Activated CD8-positive, alpha-beta memory T cell treated with anti-CD3 and anti-CD28 coated beads, Interleukin-2, amount 10 ng/mL, durations not matched to agents 7 days and 5 days (primary cell): ENCODE data around the gene SEPSECS. TPM values are rescaled to one million over a fixed set of nuclear protein-coding genes. Genes with fewer than 3 reads are reported as not detected.

Source experiments
- ATAC-seq: fragments of 150-1000 bp; cut with Tn5 transposase; one replicate; pipeline ENCODE4 v1.10.0; 2021; ENCODE audit warnings: moderate library complexity
- CTCF ChIA-PET: fragments of 350-600 bp; sonication (Branson Sonifier 250); formaldehyde crosslinking; loops from one replicate; lab custom pipeline; 2021; ENCODE audit warnings: antibody characterized with exemption; lab: Charles Lee
- DNase-seq: peaks from one replicate; pipeline ENCODE4 v3.0.0-alpha.2; 2020
- H3K27ac Mint-ChIP-seq: one replicate; pipeline ENCODE4 v1.8.0; 2021; ENCODE audit warnings: mild to moderate bottlenecking, mixed read lengths
- H3K27me3 Mint-ChIP-seq: one replicate; pipeline ENCODE4 v1.8.0; 2021; ENCODE audit warnings: mixed read lengths
- H3K36me3 Mint-ChIP-seq: one replicate; pipeline ENCODE4 v1.8.0; 2021; ENCODE audit warnings: mild to moderate bottlenecking, mixed read lengths
- H3K4me1 Mint-ChIP-seq: one replicate; pipeline ENCODE4 v1.8.0; 2021; ENCODE audit warnings: mixed read lengths
- H3K4me3 Mint-ChIP-seq: one replicate; pipeline ENCODE4 v1.8.0; 2021; ENCODE audit warnings: mild to moderate bottlenecking, moderate library complexity, mixed read lengths
- H3K9me3 Mint-ChIP-seq: one replicate; pipeline ENCODE4 v1.8.0; 2022; ENCODE audit warnings: low read depth, mixed read lengths
- total RNA-seq, 2 experiments: library from RNA; stranded (reverse); gene quantifications; one replicate each; pipeline ENCODE4 v1.2.3, GENCODE V29; 2021

SEPSECS gene
- total RNA-seq, result 10 to 100 TPM; 12.9 TPM

- H3K27ac Mint-ChIP-seq, result peak within 1 kb of the TSS; percentile 90
- CTCF ChIA-PET, result interaction anchor here (0.7 to 4.2 kb wide), 7 partner anchors 9 to 180 kb away, joined by 3 to 30 read pairs (median 4); partner anchors contain the start of genes PI4K2B and ZCCHC4
- peaks cover 42% of the 10 kb centered on the region for H3K4me1 Mint-ChIP-seq
Measured at GRCh38 chr4:25159837-25160713, at the start of gene SEPSECS. TSS of gene SEPSECS (minus strand) at chr4:25160449. CDS start at chr4:25160369, 80 bp downstream.

DNA sequence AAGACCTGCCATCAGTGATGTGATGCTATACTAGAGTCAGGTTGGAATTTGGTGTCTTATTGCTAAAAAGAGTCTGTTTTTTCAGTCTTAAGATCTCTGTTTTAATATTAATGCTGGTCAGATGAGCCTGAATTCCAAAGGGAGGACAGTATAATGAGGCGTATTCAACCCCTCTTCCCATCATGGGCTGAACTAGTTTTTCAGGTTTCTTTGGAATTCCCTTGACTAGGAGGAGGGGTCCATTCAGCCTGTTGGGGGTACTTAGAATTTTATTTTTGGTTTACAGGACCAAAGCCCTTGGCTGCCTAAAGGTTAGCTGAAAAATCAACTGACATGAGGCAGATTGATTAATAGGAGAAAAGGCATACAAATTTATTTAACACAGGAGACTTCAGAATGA, 49.5 kb upstream of the SEPSECS start:
- H3K36me3 Mint-ChIP-seq, result peaks cover 2% of the 10 kb centered on the region
- peaks cover 5% of the 10 kb centered on the region for H3K9me3 Mint-ChIP-seq
- DNase-seq (no peak), ATAC-seq (no peak)
- CTCF ChIA-PET, result interaction anchor here (0.9 kb wide), 1 partner anchor 65 kb away, joined by 3 read pairs; no protein-coding TSS in a partner anchor
- no peak overlapping the region for H3K4me3 Mint-ChIP-seq
- H3K27me3 Mint-ChIP-seq, result peaks cover 4% of the 10 kb centered on the region
- H3K27ac Mint-ChIP-seq, result no peak overlapping the region
- no peaks in the 10 kb centered on the region for H3K4me1 Mint-ChIP-seq

More at GRCh38 chr4:25159837-25160713, at the start of gene SEPSECS:
- DNase-seq, result peak; percentile 97
- Mint-ChIP-seq H3K4me3 (peak within 1 kb of the TSS; percentile 83), H3K27me3 (no peaks in the 10 kb centered on the region), H3K36me3 (peaks cover 33% of the 10 kb centered on the region), H3K9me3 (no peaks in the 10 kb centered on the region)
- peak; percentile 87 for ATAC-seq

GRCh38 chr4:25207997-25208396, 47.7 kb upstream of the SEPSECS start:
- peaks cover 6% of the 10 kb centered on the region for H3K9me3 Mint-ChIP-seq
- no peak for DNase-seq
- ATAC-seq, result no peak
- H3K36me3 Mint-ChIP-seq, result peaks cover under 1% of the 10 kb centered on the region
- H3K4me1 Mint-ChIP-seq, result no peaks in the 10 kb centered on the region
- no peak overlapping the region for H3K4me3 Mint-ChIP-seq
- H3K27me3 Mint-ChIP-seq, result peaks cover 4% of the 10 kb centered on the region
- H3K27ac Mint-ChIP-seq, result no peak overlapping the region
- CTCF ChIA-PET, result no interaction called here

- Mint-ChIP-seq H3K27ac (no peak overlapping the region), H3K9me3 (peaks cover 2% of the 10 kb centered on the region), H3K4me1 (peaks cover 3% of the 10 kb centered on the region), H3K27me3 (no peaks in the 10 kb centered on the region), H3K36me3 (peaks cover 27% of the 10 kb centered on the region), H3K4me3 (no peak overlapping the region)
- ATAC-seq (no peak), DNase-seq (no peak)
- CTCF ChIA-PET, result interaction anchor here (0.8 kb wide), 1 partner anchor 24 kb away, joined by 3 read pairs; no protein-coding TSS in a partner anchor
Measured at GRCh38 chr4:25198713-25199112, 38.5 kb upstream of the SEPSECS start.

GRCh38 chr4:25190407-25190806, 30.2 kb upstream of the SEPSECS start:
- peaks cover 3% of the 10 kb centered on the region for H3K4me1 Mint-ChIP-seq
- no peak for DNase-seq
- H3K27ac Mint-ChIP-seq, result no peak overlapping the region
- H3K36me3 Mint-ChIP-seq, result peaks cover 5% of the 10 kb centered on the region
- no peak for ATAC-seq
- no peaks in the 10 kb centered on the region for H3K9me3 Mint-ChIP-seq
- no peak overlapping the region for H3K4me3 Mint-ChIP-seq
- no peaks in the 10 kb centered on the region for H3K27me3 Mint-ChIP-seq
- CTCF ChIA-PET, result no interaction called here

DNA sequence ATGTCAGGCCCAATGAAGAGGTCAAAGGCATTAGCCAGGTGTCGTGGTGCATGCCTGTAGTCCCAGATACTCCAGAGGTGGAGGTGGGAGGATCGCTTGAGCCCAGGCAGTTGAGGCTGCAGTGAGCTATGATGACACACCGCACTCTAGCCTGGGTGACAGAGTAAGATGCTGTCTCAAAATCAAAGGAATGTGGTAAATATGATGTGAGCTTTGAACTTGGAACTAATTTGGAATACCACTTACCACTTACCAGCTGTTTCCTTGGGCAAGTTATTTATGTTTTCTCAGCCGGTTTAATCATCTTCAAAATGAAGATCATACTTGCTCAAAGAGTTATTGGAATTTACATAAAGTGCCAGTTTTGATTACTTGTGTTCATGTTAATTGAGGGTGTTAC, 23.8 kb upstream of the SEPSECS start:
- CTCF ChIA-PET, result no interaction called here
- no peak for ATAC-seq

GRCh38 chr4:25182937-25183336, 22.7 kb upstream of the SEPSECS start:
- no peak for ATAC-seq
- no peak overlapping the region for H3K4me3 Mint-ChIP-seq

More for the DNA sequence above, 23.8 kb upstream of the SEPSECS start:
- Mint-ChIP-seq H3K4me1 (no peaks in the 10 kb centered on the region), H3K4me3 (no peak overlapping the region), H3K27ac (no peak overlapping the region), H3K27me3 (no peaks in the 10 kb centered on the region), H3K9me3 (no peaks in the 10 kb centered on the region), H3K36me3 (no peaks in the 10 kb centered on the region)
- DNase-seq, result no peak

DNA sequence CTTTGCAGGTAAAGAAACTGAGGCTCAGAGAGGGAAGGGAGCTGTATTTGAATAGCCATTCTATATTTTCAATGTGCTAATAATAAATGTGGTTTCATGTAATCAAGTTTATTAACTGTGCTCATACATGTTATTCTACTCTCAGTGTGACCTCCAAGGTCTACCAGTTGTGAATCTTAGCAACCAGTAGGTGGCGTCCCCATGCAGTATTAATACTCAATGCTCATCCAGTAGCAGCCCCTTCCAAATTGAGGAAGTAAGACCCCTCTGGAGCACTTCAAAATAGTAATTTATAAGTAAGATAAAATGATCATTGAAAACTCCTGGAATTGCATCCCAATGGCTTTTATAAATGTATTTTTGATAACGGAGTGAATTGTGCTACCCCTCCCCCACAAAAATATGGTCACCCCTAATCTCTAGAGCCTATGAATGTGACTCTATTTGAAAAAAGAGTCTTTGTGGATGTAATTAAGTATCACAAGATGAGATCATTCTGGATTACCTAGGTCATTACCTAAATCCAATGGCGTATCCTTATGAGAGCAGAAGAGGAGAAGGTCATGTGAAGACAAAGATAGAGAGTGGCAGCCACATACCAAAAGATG, 20.4 kb upstream of the SEPSECS start:
- Mint-ChIP-seq H3K27me3 (no peaks in the 10 kb centered on the region), H3K4me3 (no peak overlapping the region), H3K36me3 (no peaks in the 10 kb centered on the region), H3K4me1 (peaks cover 3% of the 10 kb centered on the region), H3K27ac (no peak overlapping the region), H3K9me3 (no peaks in the 10 kb centered on the region)
- peak; percentile 49 for DNase-seq
- ATAC-seq, result peak; percentile 71
- CTCF ChIA-PET, result interaction anchor here (1.1 to 2.2 kb wide), 4 partner anchors 17 to 186 kb away, joined by 3 to 10 read pairs (median 6); partner anchors contain the start of gene ZCCHC4

More at GRCh38 chr4:25182937-25183336, 22.7 kb upstream of the SEPSECS start:
- H3K4me1 Mint-ChIP-seq, result peaks cover 3% of the 10 kb centered on the region
- no peaks in the 10 kb centered on the region for H3K9me3 Mint-ChIP-seq
- H3K27ac Mint-ChIP-seq, result no peak overlapping the region
- H3K36me3 Mint-ChIP-seq, result no peaks in the 10 kb centered on the region
- DNase-seq, result no peak
- H3K27me3 Mint-ChIP-seq, result no peaks in the 10 kb centered on the region
- CTCF ChIA-PET, result no interaction called here

DNA sequence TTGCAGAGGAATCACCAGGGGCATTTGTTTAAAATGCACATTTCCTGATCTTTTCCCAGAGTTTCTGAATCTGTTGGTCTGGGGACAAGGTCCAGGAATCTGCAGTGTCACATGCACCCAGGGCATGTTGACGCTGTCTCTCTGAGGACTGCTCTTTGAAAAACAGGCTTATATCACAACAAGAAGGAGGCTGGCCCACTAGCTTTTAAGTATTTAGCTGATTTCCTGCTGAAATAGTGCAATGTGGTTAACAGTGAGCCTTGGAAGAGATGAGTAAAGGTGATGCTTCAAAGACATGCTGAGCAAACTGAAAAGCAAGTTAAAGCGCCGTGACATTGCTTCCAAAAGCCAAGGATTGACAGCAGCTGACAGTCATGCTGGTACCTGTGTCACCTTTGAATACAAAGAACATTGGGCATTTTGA, 18.6 kb upstream of the SEPSECS start:
- DNase-seq, result no peak
- Mint-ChIP-seq H3K9me3 (no peaks in the 10 kb centered on the region), H3K4me3 (no peak overlapping the region), H3K36me3 (no peaks in the 10 kb centered on the region), H3K27ac (no peak overlapping the region), H3K4me1 (peaks cover 3% of the 10 kb centered on the region), H3K27me3 (no peaks in the 10 kb centered on the region)
- CTCF ChIA-PET, result interaction anchor here (0.7 to 2.2 kb wide), 4 partner anchors 17 to 189 kb away, joined by 3 to 10 read pairs (median 5); no protein-coding TSS in a partner anchor
- no peak for ATAC-seq

GRCh38 chr4:25177147-25177546, 16.9 kb upstream of the SEPSECS start:
- H3K9me3 Mint-ChIP-seq, result no peaks in the 10 kb centered on the region
- DNase-seq, result no peak
- no peaks in the 10 kb centered on the region for H3K27me3 Mint-ChIP-seq
- no peak overlapping the region for H3K4me3 Mint-ChIP-seq
- H3K27ac Mint-ChIP-seq, result no peak overlapping the region
- no peak for ATAC-seq
- H3K36me3 Mint-ChIP-seq, result peaks cover 2% of the 10 kb centered on the region
- peaks cover 6% of the 10 kb centered on the region for H3K4me1 Mint-ChIP-seq
- CTCF ChIA-PET, result interaction anchor here (0.8 to 1.2 kb wide), 2 partner anchors 191 to 203 kb away, joined by 3 read pairs; no protein-coding TSS in a partner anchor

DNA sequence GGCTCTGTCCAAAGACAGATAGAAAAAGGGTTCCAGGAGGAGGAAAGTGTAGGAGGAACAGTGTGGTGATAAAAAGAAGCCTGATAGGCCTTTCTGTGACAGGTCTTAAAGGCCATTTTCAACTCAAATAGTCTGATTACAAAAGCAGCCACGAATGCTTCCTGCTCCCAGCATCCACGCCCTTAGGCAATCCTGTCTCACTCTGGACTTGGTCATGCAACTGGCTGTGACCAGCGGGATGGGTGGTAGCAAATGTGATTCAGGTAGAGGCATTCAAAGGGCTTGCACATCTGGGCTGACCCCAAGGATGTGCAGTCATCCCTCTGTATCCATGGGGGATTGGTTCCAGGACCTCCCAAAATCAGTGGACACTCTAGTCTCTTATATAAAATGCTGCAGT, 14.4 kb upstream of the SEPSECS start:
- ATAC-seq (no peak), DNase-seq (no peak)
- peaks cover 15% of the 10 kb centered on the region for H3K36me3 Mint-ChIP-seq
- H3K4me1 Mint-ChIP-seq, result peaks cover 6% of the 10 kb centered on the region
- no peak overlapping the region for H3K4me3 Mint-ChIP-seq
- CTCF ChIA-PET, result no interaction called here
- H3K27ac Mint-ChIP-seq, result no peak overlapping the region
- no peaks in the 10 kb centered on the region for H3K27me3 Mint-ChIP-seq
- no peaks in the 10 kb centered on the region for H3K9me3 Mint-ChIP-seq

DNA sequence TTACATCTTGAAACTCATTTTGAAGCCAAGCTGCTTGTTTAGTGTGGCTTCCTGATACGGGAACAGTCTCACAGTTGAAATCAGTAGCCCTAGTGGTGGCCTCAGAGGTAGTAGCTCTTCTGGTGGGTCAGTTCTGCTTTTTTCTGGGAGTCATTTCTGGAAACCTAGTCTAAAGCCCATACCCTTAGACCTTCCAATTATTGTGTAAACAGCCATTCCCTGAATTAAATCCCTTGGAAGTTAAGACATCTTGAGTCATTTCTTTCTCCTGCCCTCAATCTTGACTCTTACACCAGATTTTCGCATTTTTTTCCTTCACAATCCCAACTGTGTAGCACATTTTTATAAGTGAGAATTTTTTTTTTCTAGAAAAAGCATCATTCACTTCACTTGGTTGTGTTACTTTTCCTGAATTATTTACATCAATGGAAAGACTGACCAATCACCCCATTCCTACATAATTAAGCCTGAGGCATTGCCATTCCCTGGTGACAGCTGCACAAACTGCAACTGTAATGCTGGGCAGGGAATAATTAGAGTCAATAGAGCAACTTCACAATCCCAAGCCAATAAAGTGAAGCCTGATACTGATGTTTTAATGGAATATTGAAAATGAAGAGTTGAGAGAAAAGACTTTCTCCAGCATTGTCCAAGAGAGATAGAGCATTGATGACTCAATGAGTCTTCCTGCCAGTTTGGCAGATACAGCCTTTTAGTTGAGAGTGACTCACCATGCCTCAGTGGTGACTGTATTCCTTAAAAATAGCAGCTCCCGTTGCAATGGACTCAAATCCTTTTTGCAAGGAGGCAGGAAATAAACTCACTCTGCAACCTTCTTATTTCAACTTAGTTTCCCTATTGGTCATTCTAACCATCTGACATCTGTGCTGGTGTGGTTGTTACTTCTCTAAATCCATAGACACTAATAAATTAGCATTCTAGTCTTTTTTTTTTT, 13.0 kb upstream of the SEPSECS start:
- no peak overlapping the region for H3K27ac Mint-ChIP-seq
- CTCF ChIA-PET, result interaction anchor here (0.6 kb wide), 1 partner anchor 10 kb away, joined by 3 read pairs; no protein-coding TSS in a partner anchor
- DNase-seq, result no peak
- no peaks in the 10 kb centered on the region for H3K9me3 Mint-ChIP-seq
- H3K4me1 Mint-ChIP-seq, result peaks cover 3% of the 10 kb centered on the region
- no peak for ATAC-seq
- H3K36me3 Mint-ChIP-seq, result peaks cover 18% of the 10 kb centered on the region
- H3K27me3 Mint-ChIP-seq, result no peaks in the 10 kb centered on the region
- no peak overlapping the region for H3K4me3 Mint-ChIP-seq
